ENCODE data around the gene RAB3C. TPM values are rescaled to one million over a fixed set of nuclear protein-coding genes. Genes with fewer than 3 reads are reported as not detected.

RAB3C gene
- total RNA-seq, 1 donor from 2014 or later, result 16.1 TPM

- peaks cover 17% of the 10 kb centered on the region for H3K4me1 Mint-ChIP-seq (ENCODE audit: unreplicated experiment)
- TF ChIP-seq CTCF (IDR thresholded peaks at IDR 0.05; ENCODE audit: unreplicated experiment), result no peak
- DNase-seq (ENCODE audit: low spot score), result no peak
- no peak overlapping the region for H3K27ac Mint-ChIP-seq (ENCODE audit: unreplicated experiment)
- no peaks in the 10 kb centered on the region for H3K36me3 Mint-ChIP-seq (ENCODE audit: low read depth, unreplicated experiment)
- H3K4me3 Mint-ChIP-seq (ENCODE audit: unreplicated experiment), result no peak overlapping the region
- no peaks in the 10 kb centered on the region for H3K27me3 Mint-ChIP-seq (ENCODE audit: unreplicated experiment)
- H3K9me3 Mint-ChIP-seq (ENCODE audit: unreplicated experiment), result no peaks in the 10 kb centered on the region
Measured at GRCh38 chr5:58715997-58716656, 133.3 kb downstream of the RAB3C start.

GRCh38 chr5:58716713-58717112 is 133.8 kb downstream of the RAB3C start:
- DNase-seq (ENCODE audit: low spot score), result no peak
- Mint-ChIP-seq H3K27me3 (ENCODE audit: unreplicated experiment) (no peaks in the 10 kb centered on the region), H3K27ac (ENCODE audit: unreplicated experiment) (no peak overlapping the region), H3K4me1 (ENCODE audit: unreplicated experiment) (peaks cover 17% of the 10 kb centered on the region), H3K9me3 (ENCODE audit: unreplicated experiment) (no peaks in the 10 kb centered on the region), H3K36me3 (ENCODE audit: low read depth, unreplicated experiment) (no peaks in the 10 kb centered on the region), H3K4me3 (ENCODE audit: unreplicated experiment) (no peak overlapping the region)
- TF ChIP-seq CTCF (IDR thresholded peaks at IDR 0.05; ENCODE audit: unreplicated experiment), result no peak

DNA sequence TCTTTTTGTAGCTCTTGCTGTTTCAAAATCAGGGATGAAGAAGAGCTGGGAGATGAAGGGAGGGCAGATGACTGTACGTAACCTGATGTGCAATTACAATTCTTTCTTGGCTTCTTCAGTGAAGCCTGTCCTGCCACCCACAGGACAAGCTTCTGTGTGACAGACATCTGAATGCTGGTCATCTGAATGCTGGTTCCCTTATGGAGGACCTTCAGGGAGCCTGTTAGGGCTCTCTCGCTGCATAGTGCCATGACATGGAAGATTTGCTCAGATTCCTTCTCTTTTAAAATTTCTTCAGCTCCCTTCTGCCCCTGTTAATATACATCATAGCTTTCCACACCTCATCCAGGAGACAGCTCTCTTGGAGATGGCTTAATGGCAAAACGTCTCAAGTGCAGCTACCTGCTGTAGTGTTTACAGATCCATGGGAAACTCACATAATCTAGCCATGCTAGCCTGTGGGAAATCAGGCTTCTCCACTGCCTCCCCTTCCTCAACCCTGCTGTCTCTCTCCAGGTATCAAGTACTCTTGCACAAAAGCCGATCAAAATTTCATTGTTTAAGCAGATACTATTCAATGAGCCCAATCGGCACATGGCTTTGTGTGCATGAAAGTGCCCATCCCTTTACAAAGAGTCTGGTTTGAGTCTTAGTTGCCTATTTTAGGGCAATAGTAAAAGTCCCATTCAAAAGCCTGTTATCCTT is 134.6 kb downstream of the RAB3C start:
- Mint-ChIP-seq H3K27me3 (ENCODE audit: unreplicated experiment) (no peaks in the 10 kb centered on the region), H3K4me1 (ENCODE audit: unreplicated experiment) (peaks cover 17% of the 10 kb centered on the region), H3K9me3 (ENCODE audit: unreplicated experiment) (no peaks in the 10 kb centered on the region), H3K4me3 (ENCODE audit: unreplicated experiment) (no peak overlapping the region), H3K36me3 (ENCODE audit: low read depth, unreplicated experiment) (no peaks in the 10 kb centered on the region), H3K27ac (ENCODE audit: unreplicated experiment) (no peak overlapping the region)
- no peak for DNase-seq (ENCODE audit: low spot score)
- no peak for TF ChIP-seq CTCF (IDR thresholded peaks at IDR 0.05; ENCODE audit: unreplicated experiment)

GRCh38 chr5:58718269-58718978 is 135.5 kb downstream of the RAB3C start:
- DNase-seq (ENCODE audit: low spot score), result no peak
- H3K9me3 Mint-ChIP-seq (ENCODE audit: unreplicated experiment), result no peaks in the 10 kb centered on the region
- H3K4me1 Mint-ChIP-seq (ENCODE audit: unreplicated experiment), result peaks cover 17% of the 10 kb centered on the region
- no peaks in the 10 kb centered on the region for H3K27me3 Mint-ChIP-seq (ENCODE audit: unreplicated experiment)
- no peak overlapping the region for H3K4me3 Mint-ChIP-seq (ENCODE audit: unreplicated experiment)
- TF ChIP-seq CTCF (IDR thresholded peaks at IDR 0.05; ENCODE audit: unreplicated experiment), result no peak
- H3K27ac Mint-ChIP-seq (ENCODE audit: unreplicated experiment), result no peak overlapping the region
- no peaks in the 10 kb centered on the region for H3K36me3 Mint-ChIP-seq (ENCODE audit: low read depth, unreplicated experiment)

GRCh38 chr5:58722160-58722559 is 139.3 kb downstream of the RAB3C start:
- Mint-ChIP-seq H3K4me3 (ENCODE audit: unreplicated experiment) (no peak overlapping the region), H3K4me1 (ENCODE audit: unreplicated experiment) (peaks cover 8% of the 10 kb centered on the region), H3K27ac (ENCODE audit: unreplicated experiment) (no peak overlapping the region), H3K27me3 (ENCODE audit: unreplicated experiment) (no peaks in the 10 kb centered on the region), H3K9me3 (ENCODE audit: unreplicated experiment) (no peaks in the 10 kb centered on the region), H3K36me3 (ENCODE audit: low read depth, unreplicated experiment) (no peaks in the 10 kb centered on the region)
- TF ChIP-seq CTCF (IDR thresholded peaks at IDR 0.05; ENCODE audit: unreplicated experiment), result no peak
- no peak for DNase-seq (ENCODE audit: low spot score)
